Ovary (tissue), 9 donors: Measurements from ENCODE around the gene SHISA2. TPM values are rescaled to one million over a fixed set of nuclear protein-coding genes. Genes with fewer than 3 reads are reported as not detected.

Experiments
- DNase-seq, 5 donors: peaks; one replicate each; pipeline ENCODE4 v3.0.0-alpha.2; 2019 to 2020
- H3K27ac ChIP-seq, 2 donors: fragments of 200-600 bp; one replicate each; pipeline versions ENCODE4 v1.5.1 to v1.8.0; 2019 to 2022
- H3K27me3 ChIP-seq: fragments of 200-600 bp; one replicate; pipeline ENCODE4 v1.8.0; 2022
- H3K36me3 ChIP-seq: fragments of 200-600 bp; sonication (generic); one replicate; pipeline ENCODE4 v1.5.1; 2019
- H3K4me1 ChIP-seq: one replicate; pipeline ENCODE4 v1.8.1; 2013; ENCODE audit warnings: mild to moderate bottlenecking, moderate library complexity; ENCODE audit not compliant: insufficient read depth
- H3K4me3 ChIP-seq: fragments of 200-600 bp; sonication (generic); one replicate; pipeline ENCODE4 v1.5.1; 2017
- H3K9me3 ChIP-seq, 2 donors: fragments of 200-600 bp in 1 of 2; sonication (generic) in 1 of 2; one replicate each; pipeline versions ENCODE4 v1.5.1 to v1.8.1; 2013 to 2019; ENCODE audit warnings: mild to moderate bottlenecking in 1 of 2, moderate library complexity in 1 of 2
- CTCF ChIP-seq, 3 donors: fragments of 450-650 bp in 2 of 3; fragments of 200-600 bp in 1 of 3; IDR thresholded peaks; one replicate each; pipeline versions ENCODE4 v1.5.1 to v1.8.0; 2016 to 2022; ENCODE audit warnings: antibody characterized with exemption in 3 of 3, mild to moderate bottlenecking in 1 of 3
- EP300 ChIP-seq: sonication (generic); formaldehyde crosslinking; IDR thresholded peaks from one replicate; pipeline ENCODE4 v1.6.1; 2017; ENCODE audit warnings: antibody characterized with exemption
- POLR2A ChIP-seq: fragments of 450-650 bp; IDR thresholded peaks from one replicate; pipeline ENCODE4 v1.6.1; 2017; ENCODE audit warnings: antibody characterized with exemption, mild to moderate bottlenecking, moderate library complexity
- WGBS, 3 donors: extraction: QIAGEN DNeasy Blood & Tissue Kit in 1 of 3; methylation state at CpG; one replicate each; pipeline versions ENCODE4 v1.1.5 to v1.1.7; 2013 to 2017; 5-methylcytosine and 5-hydroxymethylcytosine counted together
- intact Hi-C, 4 donors: fragments of 100-400 bp; cut with DNase I; formaldehyde crosslinking; loops; one replicate each; pipeline versions ENCODE4 v1.11.0 to v1.15.1; 2022 to 2023
- polyA plus RNA-seq, 2 donors: library from polyadenylated mRNA; stranded (reverse); fragments of 200-250 nt in 1 of 2; fragments of 350-450 nt in 1 of 2; fragmentation: Illumina TruSeq in 1 of 2; extraction: RNeasy Lipid Tissue Mini Kit (QIAGEN cat#74804) in 1 of 2; gene quantifications; one replicate each; pipeline ENCODE4 v1.2.3, GENCODE V29; 2013 to 2014
- total RNA-seq, 7 donors: library from RNA; depleted of rRNA in 2 of 7; stranded (reverse); fragments of >200 nt in 2 of 7; fragmentation: NEBNext Ultra II Directional in 3 of 7; extraction: Animal tissue kit (Norgen Biotek cat#: 25700) in 3 of 7; gene quantifications; one replicate each; pipeline versions ENCODE4 v1.1.0 to v1.2.4, GENCODE V29; 2016 to 2023
- donor health status: DM: no; HTN: no; CAD: no; lungs with moderate emphysema.
- donor health status: DM: no; HTN: no; CAD: no.
- donor health status: Bipolar disorder and iron deficiency.
- donor health status: DM: yes; HTN: yes; CAD: no.
- donor health status: DM: no; HTN: no; CAD: no.
- donor health status: DM: yes; HTN: yes; CAD: no.

The SHISA2 gene
- total and polyA plus RNA-seq, 9 donors = 0.18 to 2.1 (median 0.64) TPM; not detected in 1

- DNase-seq = no peak
- no peak overlapping the region for H3K27ac ChIP-seq
Measured at GRCh38 chr13:26029581-26030136, 22.2 kb downstream of the SHISA2 start.

GRCh38 chr13:26026211-26026610 lies 25.6 kb downstream of the SHISA2 start:
- Histone ChIP-seq H3K4me1 (no peaks in the 10 kb centered on the region), H3K9me3 (no peaks in the 10 kb centered on the region), H3K27ac (no peak overlapping the region), H3K27me3 (no peaks in the 10 kb centered on the region), H3K36me3 (no peaks in the 10 kb centered on the region), H3K4me3 (no peak overlapping the region)
- WGBS, 3 donors = 70 to 75% (median 72%) methylated on average over 4 of the region's 4 CpGs
- TF ChIP-seq CTCF (IDR thresholded peaks at IDR 0.05) (no peak), POLR2A (no peak), EP300 (no peak)
- no peak for DNase-seq
- intact Hi-C loops = no loop called here

More at GRCh38 chr13:26029581-26030136, 22.2 kb downstream of the SHISA2 start:
- no peaks in the 10 kb centered on the region for H3K9me3 ChIP-seq
- no peaks in the 10 kb centered on the region for H3K4me1 ChIP-seq
- WGBS, 3 donors = 92 to 93% (median 92%) methylated on average over 4 of the region's 4 CpGs
- no peak overlapping the region for H3K4me3 ChIP-seq
- intact Hi-C loops = no loop called here
- no peak for TF ChIP-seq POLR2A
- TF ChIP-seq EP300 = no peak
- no peak for TF ChIP-seq CTCF (IDR thresholded peaks at IDR 0.05)
- no peaks in the 10 kb centered on the region for H3K27me3 ChIP-seq
- no peaks in the 10 kb centered on the region for H3K36me3 ChIP-seq

GRCh38 chr13:26025771-26026170 lies 26.0 kb downstream of the SHISA2 start:
- 38 to 60% (median 50%) methylated on average over 4 of the region's 4 CpGs for WGBS, 3 donors
- H3K4me3 ChIP-seq = no peak overlapping the region
- no peaks in the 10 kb centered on the region for H3K27me3 ChIP-seq
- H3K27ac ChIP-seq = no peak overlapping the region
- no peaks in the 10 kb centered on the region for H3K36me3 ChIP-seq
- H3K9me3 ChIP-seq = no peaks in the 10 kb centered on the region
- intact Hi-C loops = no loop called here
- TF ChIP-seq POLR2A = no peak
- TF ChIP-seq EP300 = no peak
- TF ChIP-seq CTCF (IDR thresholded peaks at IDR 0.05) = no peak
- no peak for DNase-seq
- H3K4me1 ChIP-seq = no peaks in the 10 kb centered on the region

- TF ChIP-seq POLR2A (no peak), EP300 (no peak), CTCF (IDR thresholded peaks at IDR 0.05) (no peak)
- DNase-seq = no peak
- intact Hi-C loops = no loop called here
- Histone ChIP-seq H3K36me3 (no peaks in the 10 kb centered on the region), H3K27me3 (no peaks in the 10 kb centered on the region), H3K27ac (no peak overlapping the region), H3K4me3 (no peak overlapping the region), H3K9me3 (no peaks in the 10 kb centered on the region), H3K4me1 (no peaks in the 10 kb centered on the region)
- WGBS, 3 donors = 62 to 68% (median 65%) methylated on average over 12 of the region's 12 CpGs
Measured at GRCh38 chr13:26025196-26025595, 26.6 kb downstream of the SHISA2 start.
